ENCODE results near the gene CEP41. TPM values are rescaled to one million over a fixed set of nuclear protein-coding genes. Genes with fewer than 3 reads are reported as not detected.

Gene CEP41
- total and polyA plus RNA-seq, 10 of the 15 experiments (the other 5 are each of a cell fraction or from before 2014, with no cell fraction given): 11.4 to 43.0 (median 24.7) TPM

DNA sequence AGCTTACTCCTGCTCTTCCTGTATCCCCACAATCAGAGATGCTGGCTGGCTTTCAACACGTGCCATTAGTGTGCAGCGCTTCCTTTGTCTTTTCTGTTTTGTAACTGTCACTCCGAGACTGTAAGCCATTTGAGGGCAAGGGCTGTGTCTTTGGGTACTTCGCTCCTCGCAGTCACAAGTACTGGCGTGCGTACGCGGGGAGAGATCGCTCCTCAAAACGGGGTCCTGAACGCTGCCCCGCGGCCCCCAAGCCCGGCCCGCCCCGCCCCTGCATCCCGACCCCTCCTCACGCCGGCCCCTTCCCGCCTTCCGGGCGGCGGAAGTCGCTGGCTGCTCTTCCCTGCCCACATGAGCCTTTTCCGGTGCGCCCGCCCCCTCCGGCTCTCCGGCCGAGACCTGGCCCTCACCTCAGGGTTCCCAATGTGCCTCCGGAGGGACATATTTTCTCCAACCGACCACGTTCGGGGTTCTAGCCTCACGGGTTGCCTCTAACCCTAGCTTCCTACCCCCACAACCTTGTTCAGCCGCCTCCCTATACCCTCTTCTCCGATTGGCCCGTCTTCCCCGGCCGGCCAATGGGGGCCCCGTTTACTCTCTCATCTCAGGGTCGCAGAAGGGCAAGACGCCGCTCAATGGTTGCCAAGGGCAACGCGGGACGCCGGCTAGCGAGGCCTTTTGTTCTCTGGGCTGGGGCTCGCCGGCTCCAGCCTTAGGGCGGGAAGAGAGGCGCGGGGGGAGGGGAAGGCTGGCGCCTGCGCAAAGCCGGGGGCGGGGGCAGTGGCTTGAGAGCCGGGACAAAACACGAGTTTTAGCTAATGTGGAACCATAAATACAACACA, at the start of gene CEP41 (continued):
- TF ChIP-seq ZNF687 (IDR thresholded peaks at IDR 0.05) (peak; percentile 66; the same call in 1 of the 2 replicates), SP1 (IDR thresholded peaks at IDR 0.05; ENCODE audit: low read depth, low read length) (peak; percentile 90), NR2F1 (conservative IDR thresholded peaks at IDR 0.05) (peak; percentile 86), MEF2B (IDR thresholded peaks at IDR 0.05; ENCODE audit: partially characterized antibody, poor library complexity, severe bottlenecking) (peak; percentile 47), ZBTB40 (IDR thresholded peaks at IDR 0.05; ENCODE audit: borderline replicate concordance) (peak; percentile 86), SMAD1 (IDR thresholded peaks at IDR 0.05; ENCODE audit: low read depth, partially characterized antibody) (no peak), CREB1 (IDR thresholded peaks at IDR 0.05; ENCODE audit: low read depth) (0 out of 2 replicates have a peak, but pooled peaks have one; percentile 33), LARP7 (IDR thresholded peaks at IDR 0.05) (peak; percentile 36; the same call in 1 of the 2 replicates), SIX5 (IDR thresholded peaks at IDR 0.05; ENCODE audit: low read depth, low read length, severe bottlenecking) (peak; percentile 43), RELA (IDR thresholded peaks at IDR 0.05; ENCODE audit: borderline replicate concordance, partially characterized antibody) (peak; percentile 47), NFYB (IDR thresholded peaks at IDR 0.05; ENCODE audit: insufficient read depth, low read depth, low read length) (peak; percentile 86), RUNX3 (IDR thresholded peaks at IDR 0.05; ENCODE audit: low read length) (no peak), RB1 (IDR thresholded peaks at IDR 0.05; ENCODE audit: borderline replicate concordance) (0 out of 2 replicates have a peak, but pooled peaks have one; percentile 46), NR2C1 (IDR thresholded peaks at IDR 0.05) (peak; percentile 88), KDM1A (IDR thresholded peaks at IDR 0.05; ENCODE audit: borderline replicate concordance) (no peak)
- TF ChIP-seq, protein P1, sequence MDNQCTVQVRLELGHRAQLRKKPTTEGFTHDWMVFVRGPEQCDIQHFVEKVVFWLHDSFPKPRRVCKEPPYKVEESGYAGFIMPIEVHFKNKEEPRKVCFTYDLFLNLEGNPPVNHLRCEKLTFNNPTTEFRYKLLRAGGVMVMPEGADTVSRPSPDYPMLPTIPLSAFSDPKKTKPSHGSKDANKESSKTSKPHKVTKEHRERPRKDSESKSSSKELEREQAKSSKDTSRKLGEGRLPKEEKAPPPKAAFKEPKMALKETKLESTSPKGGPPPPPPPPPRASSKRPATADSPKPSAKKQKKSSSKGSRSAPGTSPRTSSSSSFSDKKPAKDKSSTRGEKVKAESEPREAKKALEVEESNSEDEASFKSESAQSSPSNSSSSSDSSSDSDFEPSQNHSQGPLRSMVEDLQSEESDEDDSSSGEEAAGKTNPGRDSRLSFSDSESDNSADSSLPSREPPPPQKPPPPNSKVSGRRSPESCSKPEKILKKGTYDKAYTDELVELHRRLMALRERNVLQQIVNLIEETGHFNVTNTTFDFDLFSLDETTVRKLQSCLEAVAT (IDR thresholded peaks at IDR 0.05): 0 out of 2 replicates have a peak, but pooled peaks have one; percentile 78
- TF ChIP-seq, protein P2, sequence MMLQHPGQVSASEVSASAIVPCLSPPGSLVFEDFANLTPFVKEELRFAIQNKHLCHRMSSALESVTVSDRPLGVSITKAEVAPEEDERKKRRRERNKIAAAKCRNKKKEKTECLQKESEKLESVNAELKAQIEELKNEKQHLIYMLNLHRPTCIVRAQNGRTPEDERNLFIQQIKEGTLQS (IDR thresholded peaks at IDR 0.05; ENCODE audit: borderline replicate concordance, extremely low read depth, low read depth, low read length): no peak

Measured in GM12878 (cell line).